Memory B cell (primary cell): ENCODE measurements around the gene KRTAP10-3.
A peak's percentile ranks its signal among the peaks of the same experiment; 100 is the strongest.
"Not testable (repeated sequence)": the region's sequence is repeated elsewhere in the genome, so short reads cannot be mapped to it uniquely, and the experiment has no call there.

Experiments used
- ATAC-seq: fragments of 150-1000 bp; cut with Tn5 transposase; 2 replicates; pipeline ENCODE4 v1.10.0; 2021; ENCODE audit warnings: low read depth, mild to moderate bottlenecking, moderate library complexity
- DNase-seq, 2 donors: peaks; one replicate each; pipeline ENCODE4 v3.0.0; 2022; ENCODE audit warnings: low spot score in 2 of 2
- H3K27ac Mint-ChIP-seq: one replicate; pipeline ENCODE4 v1.8.0; 2022; ENCODE audit warnings: mild to moderate bottlenecking, moderate library complexity, mixed read lengths
- H3K27me3 Mint-ChIP-seq: one replicate; pipeline ENCODE4 v1.8.0; 2022; ENCODE audit warnings: mixed read lengths
- H3K36me3 Mint-ChIP-seq: one replicate; pipeline ENCODE4 v1.8.0; 2022; ENCODE audit warnings: mild to moderate bottlenecking, mixed read lengths
- H3K4me1 Mint-ChIP-seq: one replicate; pipeline ENCODE4 v1.8.0; 2022; ENCODE audit warnings: mixed read lengths
- H3K4me3 Mint-ChIP-seq: one replicate; pipeline ENCODE4 v1.8.0; 2022; ENCODE audit warnings: mild to moderate bottlenecking, moderate library complexity, mixed read lengths
- H3K9me3 Mint-ChIP-seq: one replicate; pipeline ENCODE4 v1.8.0; 2022; ENCODE audit warnings: mixed read lengths

KRTAP10-3 gene, protein sequence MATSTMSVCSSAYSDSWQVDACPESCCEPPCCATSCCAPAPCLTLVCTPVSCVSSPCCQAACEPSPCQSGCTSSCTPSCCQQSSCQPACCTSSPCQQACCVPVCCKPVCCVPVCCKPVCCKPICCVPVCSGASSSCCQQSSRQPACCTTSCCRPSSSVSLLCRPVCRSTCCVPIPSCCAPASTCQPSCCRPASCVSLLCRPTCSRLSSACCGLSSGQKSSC

DNA sequence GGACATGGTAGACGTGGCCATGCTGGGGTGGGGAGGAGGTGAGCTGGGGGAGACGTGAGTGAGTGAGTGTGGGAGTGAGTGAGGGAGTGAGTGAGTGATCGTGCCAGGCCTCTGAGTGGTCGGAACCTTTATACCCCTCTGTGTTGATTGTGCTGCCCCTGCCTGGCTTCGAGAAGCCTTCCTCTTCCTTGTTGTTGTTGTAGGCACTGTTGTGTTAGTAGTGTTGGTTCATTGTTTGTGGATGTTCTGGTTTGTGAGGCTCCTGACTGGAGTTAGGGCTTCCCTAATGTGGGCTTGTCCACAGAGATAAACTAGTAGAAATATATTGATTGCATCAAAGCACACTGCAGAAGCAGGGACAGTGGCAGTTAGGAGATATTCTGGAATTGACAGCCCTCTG is at the start of gene KRTAP10-3:
Gene KRTAP10-3, minus strand, starts transcription at position 101 of the 400 bp plus-strand sequence. Its CDS starts 80 bp downstream, at position 21.
- peak within 1 kb of the TSS; percentile 39 for H3K27ac Mint-ChIP-seq
- H3K9me3 Mint-ChIP-seq: peaks cover 22% of the 10 kb centered on the region

DNA sequence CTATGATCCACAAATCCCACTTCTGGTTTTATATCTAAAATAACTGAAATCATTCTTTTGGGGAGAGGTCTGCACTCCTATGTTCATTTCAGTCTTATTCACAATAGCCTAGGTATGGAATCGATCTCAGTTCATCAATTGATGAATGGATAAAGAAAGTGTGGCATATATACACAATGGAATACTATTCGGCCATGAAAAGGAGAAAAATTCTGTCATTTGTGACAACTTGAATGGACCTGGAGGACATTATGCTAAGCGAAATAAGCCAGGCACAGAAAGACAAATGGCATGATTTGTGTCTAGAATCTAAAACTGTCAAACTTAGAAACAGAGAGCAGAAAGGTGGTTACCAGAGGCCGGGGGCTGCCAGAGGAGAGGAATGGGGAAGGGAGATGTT is 47.9 kb upstream of the KRTAP10-3 start:
- DNase-seq: no peak
- peaks cover 19% of the 10 kb centered on the region for H3K27me3 Mint-ChIP-seq
- H3K4me3 Mint-ChIP-seq: no peak overlapping the region
- H3K9me3 Mint-ChIP-seq: peaks cover 17% of the 10 kb centered on the region
- no peak overlapping the region for H3K27ac Mint-ChIP-seq
- no peak for ATAC-seq
- peaks cover 3% of the 10 kb centered on the region for H3K36me3 Mint-ChIP-seq
- no peaks in the 10 kb centered on the region for H3K4me1 Mint-ChIP-seq

More for the DNA sequence above, at the start of gene KRTAP10-3:
- Mint-ChIP-seq H3K4me3 (no peak within 1 kb of the TSS), H3K27me3 (peaks cover 14% of the 10 kb centered on the region), H3K36me3 (peaks cover 15% of the 10 kb centered on the region), H3K4me1 (peaks cover 11% of the 10 kb centered on the region)
- no peak for ATAC-seq
- no peak for DNase-seq

DNA sequence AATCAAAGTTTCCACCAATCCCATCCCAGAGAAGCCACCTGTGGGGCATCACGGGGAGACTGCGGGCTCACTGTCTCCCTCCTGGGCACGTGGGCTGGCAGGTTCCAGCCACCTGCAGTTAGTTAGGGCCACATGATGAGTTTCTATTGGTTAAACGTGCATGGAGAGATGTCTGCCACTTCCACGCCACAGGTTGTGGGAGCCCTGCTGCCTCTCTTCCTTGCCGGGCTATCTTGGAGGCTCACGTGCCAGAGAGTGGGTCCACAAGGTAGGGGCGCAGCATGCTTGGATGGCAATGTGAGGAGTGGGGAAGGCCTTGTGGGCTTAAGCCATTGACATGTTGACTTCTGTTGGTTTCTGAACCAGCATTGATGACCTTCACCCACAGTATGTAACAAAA is 45.3 kb upstream of the KRTAP10-3 start:
- Mint-ChIP-seq H3K27me3 (peaks cover 27% of the 10 kb centered on the region), H3K27ac (no peak overlapping the region), H3K4me1 (no peaks in the 10 kb centered on the region), H3K36me3 (peaks cover 3% of the 10 kb centered on the region), H3K4me3 (no peak overlapping the region), H3K9me3 (peaks cover 8% of the 10 kb centered on the region)
- DNase-seq (no peak), ATAC-seq (no peak)

DNA sequence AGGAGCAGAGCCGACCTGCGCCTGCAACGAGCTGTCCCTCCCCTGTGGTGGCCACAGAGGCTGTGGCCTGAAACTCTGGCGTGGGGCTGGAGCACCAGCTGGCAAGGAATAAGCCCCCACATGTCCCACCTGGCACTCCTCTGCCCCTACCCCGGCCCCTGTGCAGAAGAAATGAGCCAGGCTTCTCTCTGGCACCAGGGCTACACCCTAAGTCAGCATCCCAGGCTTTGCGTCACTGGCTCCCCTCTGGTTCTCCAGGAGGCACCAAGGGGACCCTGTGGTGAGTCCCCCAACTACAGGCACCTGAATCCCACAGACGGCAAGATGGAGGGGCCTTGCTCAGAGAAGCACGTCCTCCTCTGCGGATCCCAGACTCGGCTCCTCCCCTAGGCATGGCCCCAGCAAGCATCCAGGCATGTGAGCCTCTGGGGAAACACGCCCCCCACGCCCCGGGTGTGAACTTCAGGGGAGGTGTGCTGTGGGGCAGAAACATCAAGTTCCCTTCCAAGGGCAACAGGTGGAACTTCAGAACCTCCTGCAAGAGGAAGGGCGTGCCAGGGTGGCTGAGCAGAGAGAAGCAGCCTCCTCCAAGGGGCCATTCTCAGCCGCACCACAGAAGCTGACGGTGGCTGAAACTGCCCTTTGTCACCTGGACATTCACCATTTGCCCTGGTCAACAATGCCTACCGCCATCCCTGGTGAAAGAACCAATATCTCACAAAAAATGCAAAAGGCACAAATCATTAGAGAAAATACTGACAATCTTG is 44.7 kb upstream of the KRTAP10-3 start:
- Mint-ChIP-seq H3K4me3 (no peak overlapping the region), H3K27me3 (peaks cover 30% of the 10 kb centered on the region), H3K9me3 (peaks cover 11% of the 10 kb centered on the region), H3K27ac (no peak overlapping the region), H3K4me1 (no peaks in the 10 kb centered on the region), H3K36me3 (peaks cover 4% of the 10 kb centered on the region)
- no peak for ATAC-seq
- no peak for DNase-seq

DNA sequence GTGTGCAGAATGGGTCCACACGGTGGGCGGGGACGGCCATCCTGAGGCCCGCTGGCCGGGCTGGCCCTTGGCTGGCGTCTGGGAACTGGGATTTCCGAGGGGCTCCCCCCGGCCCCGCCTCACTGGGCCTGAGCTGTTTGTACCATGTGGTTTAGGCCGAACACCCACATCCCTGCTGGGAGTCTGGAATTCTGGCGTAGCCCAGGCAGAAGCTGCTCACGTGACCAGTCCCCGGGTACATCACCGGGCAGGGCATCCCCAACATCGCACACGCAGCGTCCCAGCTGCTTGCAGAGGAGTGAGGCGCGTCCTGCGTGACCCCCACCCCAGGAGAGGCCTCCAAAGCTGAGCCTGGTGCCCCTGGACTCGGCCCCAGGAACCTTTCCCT is 43.9 kb upstream of the KRTAP10-3 start:
- peaks cover 14% of the 10 kb centered on the region for H3K9me3 Mint-ChIP-seq
- ATAC-seq (no peak), DNase-seq (no peak)
- H3K4me3 Mint-ChIP-seq: no peak overlapping the region
- H3K4me1 Mint-ChIP-seq: no peaks in the 10 kb centered on the region
- H3K27me3 Mint-ChIP-seq: peaks cover 29% of the 10 kb centered on the region
- peaks cover 4% of the 10 kb centered on the region for H3K36me3 Mint-ChIP-seq
- no peak overlapping the region for H3K27ac Mint-ChIP-seq

DNA sequence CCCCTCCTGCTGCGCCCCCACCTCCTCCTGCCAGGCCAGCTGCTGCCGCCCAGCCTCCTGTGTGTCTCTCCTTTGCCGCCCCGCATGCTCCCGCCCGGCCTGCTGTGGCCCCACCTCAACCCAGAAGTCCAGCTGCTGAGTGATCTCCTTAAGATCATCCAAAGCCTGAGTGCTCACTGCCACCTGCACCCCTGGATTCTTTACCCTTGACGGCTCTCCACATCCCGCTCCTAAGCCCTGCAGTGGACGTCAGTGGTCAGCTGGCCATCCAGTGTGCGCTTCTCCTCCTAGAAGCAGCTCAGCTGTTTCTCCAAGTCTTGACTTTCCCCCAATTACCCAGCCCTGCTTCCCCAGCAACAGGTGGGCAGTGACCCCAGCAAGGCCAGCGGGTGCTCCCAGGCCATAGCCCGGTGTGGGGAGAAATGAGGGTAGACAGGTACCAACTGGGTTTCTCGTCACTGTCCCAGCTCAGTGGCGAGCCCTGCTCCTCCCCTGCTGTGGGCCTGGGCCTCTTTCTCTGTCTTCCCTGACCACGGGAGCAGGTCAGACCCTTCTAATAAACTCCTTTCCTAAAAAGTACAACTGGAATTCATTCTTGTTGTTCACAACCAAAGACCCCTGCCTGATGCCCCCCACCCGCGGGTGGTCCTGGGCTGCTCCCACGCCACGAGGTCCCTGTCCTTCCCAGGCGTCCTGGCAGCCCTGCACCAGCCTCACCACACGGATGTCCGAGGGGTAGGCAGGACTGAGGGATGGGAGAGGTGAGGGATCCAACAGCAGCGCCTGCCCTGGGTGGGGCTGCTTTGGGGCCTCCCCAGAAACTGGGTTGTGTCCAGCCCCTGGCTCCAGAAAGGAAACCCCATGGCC is 43.2 kb upstream of the KRTAP10-3 start:
- H3K9me3 Mint-ChIP-seq: peaks cover 14% of the 10 kb centered on the region
- H3K27me3 Mint-ChIP-seq: peaks cover 29% of the 10 kb centered on the region
- ATAC-seq (no peak), DNase-seq (no peak)
- no peaks in the 10 kb centered on the region for H3K4me1 Mint-ChIP-seq
- H3K36me3 Mint-ChIP-seq: peaks cover 4% of the 10 kb centered on the region
- no peak overlapping the region for H3K27ac Mint-ChIP-seq
- H3K4me3 Mint-ChIP-seq: no peak overlapping the region

DNA sequence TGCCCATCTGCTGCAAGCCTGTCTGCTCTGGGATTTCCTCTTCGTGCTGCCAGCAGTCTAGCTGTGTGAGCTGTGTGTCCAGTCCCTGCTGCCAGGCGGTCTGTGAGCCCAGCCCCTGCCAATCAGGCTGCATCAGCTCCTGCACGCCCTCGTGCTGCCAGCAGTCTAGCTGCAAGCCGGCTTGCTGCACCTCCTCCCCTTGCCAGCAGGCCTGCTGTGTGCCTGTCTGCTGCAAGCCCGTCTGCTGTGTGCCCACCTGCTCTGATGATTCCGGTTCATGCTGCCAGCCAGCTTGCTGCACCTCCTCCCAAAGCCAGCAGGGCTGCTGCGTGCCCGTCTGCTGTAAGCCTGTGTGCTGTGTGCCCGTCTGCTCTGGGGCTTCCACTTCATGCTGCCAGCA is 42.5 kb upstream of the KRTAP10-3 start:
- peaks cover 12% of the 10 kb centered on the region for H3K9me3 Mint-ChIP-seq
- peaks cover 27% of the 10 kb centered on the region for H3K27me3 Mint-ChIP-seq
- not testable (repeated sequence) for H3K4me3 Mint-ChIP-seq, ATAC-seq, H3K4me1 Mint-ChIP-seq, DNase-seq, H3K27ac Mint-ChIP-seq, H3K36me3 Mint-ChIP-seq

DNA sequence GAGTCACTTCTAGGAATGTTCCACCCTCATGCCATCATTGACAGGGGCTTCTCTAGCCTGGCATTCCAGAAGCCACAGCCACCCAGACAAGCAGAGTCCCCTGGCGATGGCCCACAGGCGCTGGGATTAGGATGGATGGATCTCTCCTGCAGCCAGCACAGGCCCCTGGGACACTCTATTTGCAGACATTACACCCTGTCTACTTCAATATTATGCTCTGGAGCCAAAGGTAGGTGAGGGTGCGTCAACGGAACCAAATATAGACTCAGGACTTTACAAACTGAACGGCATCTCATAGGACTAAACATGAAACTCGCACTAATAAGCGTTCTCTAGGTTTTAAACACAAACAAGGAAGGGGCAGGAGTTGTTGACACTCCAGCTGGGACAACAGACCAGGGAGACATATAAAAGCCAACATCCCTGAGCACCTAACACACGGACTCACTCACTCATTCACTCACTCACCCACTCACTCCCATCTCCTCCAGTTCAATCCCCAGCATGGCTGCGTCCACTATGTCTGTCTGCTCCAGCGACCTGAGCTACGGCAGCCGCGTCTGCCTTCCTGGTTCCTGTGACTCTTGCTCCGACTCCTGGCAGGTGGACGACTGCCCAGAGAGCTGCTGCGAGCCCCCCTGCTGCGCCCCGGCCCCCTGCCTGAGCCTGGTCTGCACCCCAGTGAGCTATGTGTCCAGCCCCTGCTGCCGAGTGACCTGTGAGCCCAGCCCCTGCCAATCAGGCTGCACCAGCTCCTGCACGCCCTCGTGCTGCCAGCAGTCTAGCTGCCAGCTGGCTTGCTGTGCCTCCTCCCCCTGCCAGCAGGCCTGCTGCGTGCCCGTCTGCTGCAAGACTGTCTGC is 41.8 kb upstream of the KRTAP10-3 start, which contains the start of gene KRTAP10-7:
Gene KRTAP10-7, plus strand, starts transcription at position 480 of the 861 bp plus-strand sequence. Its CDS starts 25 bp downstream, at position 505.
- DNase-seq, H3K9me3 Mint-ChIP-seq, H3K36me3 Mint-ChIP-seq, H3K4me1 Mint-ChIP-seq, ATAC-seq, H3K4me3 Mint-ChIP-seq: not testable (repeated sequence)
- peaks cover 25% of the 10 kb centered on the region for H3K27me3 Mint-ChIP-seq
- H3K27ac Mint-ChIP-seq: peak within 1 kb of the TSS; percentile 68

DNA sequence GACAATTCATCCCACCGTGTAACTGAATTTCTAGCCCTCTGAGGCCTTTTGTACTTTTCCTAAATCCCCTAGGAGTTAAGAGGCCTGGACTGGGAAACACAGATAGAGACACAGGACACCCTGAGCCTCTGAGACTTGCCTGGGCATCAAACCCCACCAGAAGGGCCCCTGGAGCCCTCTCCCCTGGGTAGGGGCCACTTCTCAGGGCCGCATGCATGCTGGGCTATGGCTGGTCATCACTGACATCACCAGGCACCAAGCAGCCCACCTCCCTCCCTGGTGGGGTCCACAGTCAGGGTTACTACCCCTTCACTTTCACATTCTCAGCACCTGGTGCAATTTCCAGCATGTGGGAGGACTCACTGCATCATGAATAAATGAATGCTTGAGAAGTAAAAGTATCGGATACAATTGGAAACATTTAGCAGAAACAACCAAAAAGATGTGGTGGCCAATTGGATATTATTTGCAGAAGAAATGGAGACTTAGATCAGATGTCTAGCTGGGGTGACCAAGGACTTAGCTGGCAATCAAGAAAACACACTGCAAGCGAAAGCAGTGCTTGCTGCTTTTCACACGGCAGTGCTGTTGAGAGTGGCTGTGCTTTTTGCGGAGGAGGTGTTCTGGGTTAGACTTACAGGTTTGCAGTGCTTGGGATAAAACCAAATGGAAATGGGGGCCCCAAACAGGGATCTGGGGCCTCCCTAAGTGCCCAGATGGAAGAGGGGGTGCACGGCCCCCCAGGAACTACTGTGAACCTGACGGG is 40.9 kb upstream of the KRTAP10-3 start:
- peaks cover 2% of the 10 kb centered on the region for H3K4me1 Mint-ChIP-seq
- H3K36me3 Mint-ChIP-seq: peaks cover 4% of the 10 kb centered on the region
- DNase-seq (no peak), ATAC-seq (no peak)
- H3K4me3 Mint-ChIP-seq: no peak overlapping the region
- peaks cover 10% of the 10 kb centered on the region for H3K9me3 Mint-ChIP-seq
- no peak overlapping the region for H3K27ac Mint-ChIP-seq
- H3K27me3 Mint-ChIP-seq: peaks cover 26% of the 10 kb centered on the region

DNA sequence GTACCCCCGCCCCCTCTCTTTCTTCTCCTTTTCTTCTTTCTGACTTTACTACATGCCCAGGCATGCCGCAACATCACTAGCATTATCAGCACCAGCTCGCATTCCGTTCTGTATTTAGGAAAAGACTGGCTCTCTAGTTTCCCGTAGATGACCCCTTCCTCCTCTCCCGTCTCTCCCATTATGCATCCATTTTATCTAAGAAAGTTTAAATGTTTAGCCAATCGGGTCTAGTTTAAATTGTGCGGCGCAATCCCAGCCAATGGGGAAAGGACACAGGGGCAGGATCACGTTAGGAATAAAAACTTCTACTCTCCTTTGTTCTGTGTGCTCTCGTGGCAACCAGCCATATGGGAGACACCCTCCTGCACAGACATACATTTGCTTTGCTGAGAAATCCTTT is 39.5 kb upstream of the KRTAP10-3 start:
- ATAC-seq (no peak), DNase-seq (no peak)
- H3K4me3 Mint-ChIP-seq: no peak overlapping the region
- H3K36me3 Mint-ChIP-seq: peaks cover 4% of the 10 kb centered on the region
- H3K27me3 Mint-ChIP-seq: peaks cover 26% of the 10 kb centered on the region
- peaks cover 2% of the 10 kb centered on the region for H3K4me1 Mint-ChIP-seq
- peaks cover 10% of the 10 kb centered on the region for H3K9me3 Mint-ChIP-seq
- no peak overlapping the region for H3K27ac Mint-ChIP-seq

DNA sequence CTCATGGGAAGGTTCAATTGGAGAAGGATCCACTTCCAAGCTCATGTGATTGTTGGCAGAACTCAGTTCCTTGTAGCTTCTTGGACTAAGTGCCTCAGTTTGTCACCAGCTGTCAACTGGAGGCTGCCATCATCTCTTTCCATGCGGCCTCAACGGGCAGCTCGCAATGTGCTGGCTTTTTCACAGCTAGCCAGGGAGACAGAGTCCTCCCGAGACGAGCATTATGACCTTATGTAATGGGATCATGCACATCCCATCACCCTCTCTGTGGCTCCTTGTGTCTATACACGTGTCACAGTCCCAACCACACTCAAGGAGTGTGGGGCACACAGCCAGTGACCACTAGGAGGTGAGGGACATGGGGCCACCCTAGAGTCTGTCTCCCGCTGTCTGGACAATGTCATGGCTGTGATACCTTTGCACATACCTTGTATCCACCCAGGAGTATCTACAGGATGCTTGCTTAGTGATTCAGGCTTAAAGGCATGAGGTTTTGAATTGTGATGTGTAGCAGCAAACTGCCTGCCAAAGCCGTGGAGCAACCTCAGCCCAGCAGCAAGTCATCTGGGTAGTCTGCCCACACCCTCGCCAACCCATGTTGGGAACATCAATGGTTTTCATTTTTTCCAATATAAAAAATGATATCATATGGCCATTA is 37.6 kb upstream of the KRTAP10-3 start:
- peaks cover 10% of the 10 kb centered on the region for H3K9me3 Mint-ChIP-seq
- H3K4me3 Mint-ChIP-seq: no peak overlapping the region
- ATAC-seq (no peak), DNase-seq (no peak)
- no peak overlapping the region for H3K27ac Mint-ChIP-seq
- peaks cover 26% of the 10 kb centered on the region for H3K27me3 Mint-ChIP-seq
- H3K36me3 Mint-ChIP-seq: peaks cover 4% of the 10 kb centered on the region
- peaks cover 2% of the 10 kb centered on the region for H3K4me1 Mint-ChIP-seq

DNA sequence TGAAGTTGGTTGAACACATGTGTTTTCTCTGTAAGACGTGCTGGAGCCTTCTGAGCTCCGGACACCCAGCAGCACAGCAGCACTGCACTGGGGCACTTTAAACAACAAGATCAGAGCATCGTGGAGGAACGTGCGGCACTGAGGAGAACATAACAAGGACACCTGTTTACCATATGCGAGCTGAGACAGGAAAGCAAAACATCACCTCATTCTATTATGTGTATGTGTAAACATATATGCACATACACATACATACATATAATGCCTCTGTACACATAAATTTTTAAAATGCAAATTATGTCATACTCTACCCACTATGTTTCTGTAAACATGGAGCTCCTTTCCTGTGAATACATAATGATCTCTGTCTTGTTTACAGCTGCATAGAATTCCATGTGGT is 36.9 kb upstream of the KRTAP10-3 start:
- Mint-ChIP-seq H3K27ac (peak overlapping the region; percentile 36), H3K9me3 (peaks cover 10% of the 10 kb centered on the region), H3K4me1 (peaks cover 2% of the 10 kb centered on the region), H3K27me3 (peaks cover 25% of the 10 kb centered on the region), H3K36me3 (peaks cover 4% of the 10 kb centered on the region), H3K4me3 (no peak overlapping the region)
- DNase-seq: no peak
- ATAC-seq: no peak
